ENCODE data around the gene ANKH.

The ANKH gene

DNA sequence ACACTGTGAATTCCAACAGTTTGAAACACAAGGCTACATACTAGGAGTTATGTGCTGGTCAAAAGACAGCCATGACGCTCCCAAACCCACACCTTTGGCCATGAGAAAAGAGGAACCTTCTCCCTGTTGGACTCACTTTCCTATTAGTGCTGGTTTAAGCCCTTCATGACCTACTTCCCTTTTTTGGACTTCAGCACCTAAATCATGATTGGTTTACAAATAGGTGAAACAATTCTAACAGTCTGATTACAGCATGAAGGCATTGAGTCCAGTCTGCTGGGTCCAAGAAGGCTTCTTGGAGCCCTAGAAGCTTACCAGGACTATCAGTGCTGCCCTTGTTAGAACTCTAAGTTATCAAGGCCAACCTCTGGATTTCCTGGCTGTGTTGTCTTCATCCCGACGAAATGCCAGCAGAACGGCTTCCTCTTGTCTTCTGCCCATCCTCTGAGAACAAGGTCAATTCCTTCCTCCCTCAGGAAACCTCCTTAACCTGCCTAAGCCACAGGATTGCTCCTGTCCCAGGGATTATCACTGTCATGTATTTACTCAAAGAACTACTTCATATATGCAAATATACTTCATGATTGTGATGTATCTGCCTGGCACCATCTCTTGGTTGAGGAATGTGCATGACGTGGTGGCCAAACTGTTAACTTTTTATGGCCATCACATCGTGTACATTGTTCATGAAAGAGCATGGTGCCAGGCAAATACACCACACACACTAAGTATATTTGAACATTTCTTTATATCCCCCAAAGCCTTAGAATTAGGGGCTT is 83.6 kb downstream of the ANKH start:
- DNase-seq, result no peak

DNA sequence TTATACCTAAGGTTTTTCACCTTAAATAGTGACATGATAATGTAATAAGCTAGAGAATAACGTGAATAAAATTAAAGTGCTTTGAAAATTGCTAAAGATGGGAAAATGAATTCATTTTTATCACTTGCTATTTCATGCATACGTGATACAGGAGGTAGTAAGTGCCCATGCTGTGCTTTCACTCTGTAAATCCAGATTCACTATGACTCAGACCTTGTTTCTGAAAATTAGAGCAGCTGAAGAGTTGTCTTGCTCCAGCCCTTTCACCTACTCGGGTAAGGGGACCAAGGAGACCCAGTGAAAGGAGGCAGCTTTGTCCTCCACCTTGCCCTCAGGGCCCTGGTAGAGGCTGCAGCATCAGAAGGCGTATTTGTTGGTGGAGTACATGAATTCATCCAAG is 87.9 kb downstream of the ANKH start:
- DNase-seq, result no peak

DNA sequence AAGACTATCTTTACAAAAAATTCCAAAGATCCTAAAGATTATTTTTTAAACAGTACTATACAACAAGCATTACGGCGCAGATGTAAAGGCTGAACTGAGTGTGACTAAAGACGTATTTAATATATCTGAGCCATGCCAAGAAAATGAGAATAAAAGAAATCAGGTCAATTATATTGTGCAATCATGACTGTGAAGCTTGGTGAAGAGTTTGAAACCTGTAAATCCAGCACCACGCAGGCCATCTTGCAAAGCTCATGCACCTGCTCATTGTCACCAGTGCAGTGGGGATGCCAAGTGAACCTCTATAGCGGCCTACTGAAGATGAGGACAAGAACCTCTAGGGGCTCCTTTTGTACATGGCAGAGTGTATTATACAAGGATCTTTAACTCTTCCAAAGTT is 89.0 kb downstream of the ANKH start:
- no peak for DNase-seq

DNA sequence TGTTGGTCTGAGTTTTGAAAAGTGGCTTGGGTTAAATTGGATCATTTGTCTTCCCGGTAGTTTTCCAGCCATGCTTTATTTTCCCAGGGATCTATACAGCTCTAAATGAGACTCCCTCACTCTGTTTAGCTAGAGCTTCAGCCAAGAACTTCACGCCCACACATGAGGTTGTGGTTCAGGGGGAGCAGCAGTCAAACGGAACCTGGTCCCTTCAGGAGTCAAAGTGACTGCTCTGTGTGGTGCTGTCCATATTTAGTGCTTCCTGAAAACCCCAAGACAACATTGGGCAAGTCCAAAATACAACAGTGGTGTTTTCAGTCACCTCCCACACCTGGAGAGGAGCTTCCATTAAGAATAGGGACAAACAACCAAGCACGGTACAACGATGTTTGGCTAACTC is 90.5 kb downstream of the ANKH start:
- DNase-seq, result no peak

DNA sequence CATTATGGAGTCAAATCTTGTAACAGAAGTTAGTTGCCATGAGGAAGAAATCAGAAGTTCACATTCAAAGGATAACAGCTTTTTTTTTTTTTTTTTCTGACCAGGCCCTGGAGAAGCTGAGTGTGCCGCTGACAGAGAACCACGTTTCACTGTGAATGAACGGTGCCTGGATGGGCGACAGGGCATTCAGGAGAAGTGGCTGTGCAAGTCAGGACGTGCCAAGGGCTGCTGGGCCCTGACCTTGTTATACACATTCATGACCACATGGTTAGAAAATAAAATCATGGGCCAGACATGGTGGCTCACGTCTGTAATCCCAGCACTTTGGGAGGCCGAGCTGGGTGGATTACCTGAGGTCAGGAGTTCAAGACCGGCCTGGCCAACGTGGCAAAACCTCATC is 91.6 kb downstream of the ANKH start:
- DNase-seq, result no peak

DNA sequence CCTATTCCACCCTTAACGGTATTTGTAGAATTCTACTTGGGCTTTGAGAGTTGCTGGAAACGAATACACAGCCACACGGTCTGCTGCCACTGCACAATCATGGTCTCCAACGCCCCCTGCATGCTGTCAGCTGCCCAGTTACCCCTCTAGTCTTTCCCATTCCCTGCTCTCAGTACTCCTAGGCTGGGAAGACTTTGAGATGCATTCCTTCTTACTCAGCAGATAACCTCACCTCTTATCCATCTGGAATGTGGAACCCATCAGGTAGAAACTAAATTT is 92.8 kb downstream of the ANKH start:
- DNase-seq, result no peak

DNA sequence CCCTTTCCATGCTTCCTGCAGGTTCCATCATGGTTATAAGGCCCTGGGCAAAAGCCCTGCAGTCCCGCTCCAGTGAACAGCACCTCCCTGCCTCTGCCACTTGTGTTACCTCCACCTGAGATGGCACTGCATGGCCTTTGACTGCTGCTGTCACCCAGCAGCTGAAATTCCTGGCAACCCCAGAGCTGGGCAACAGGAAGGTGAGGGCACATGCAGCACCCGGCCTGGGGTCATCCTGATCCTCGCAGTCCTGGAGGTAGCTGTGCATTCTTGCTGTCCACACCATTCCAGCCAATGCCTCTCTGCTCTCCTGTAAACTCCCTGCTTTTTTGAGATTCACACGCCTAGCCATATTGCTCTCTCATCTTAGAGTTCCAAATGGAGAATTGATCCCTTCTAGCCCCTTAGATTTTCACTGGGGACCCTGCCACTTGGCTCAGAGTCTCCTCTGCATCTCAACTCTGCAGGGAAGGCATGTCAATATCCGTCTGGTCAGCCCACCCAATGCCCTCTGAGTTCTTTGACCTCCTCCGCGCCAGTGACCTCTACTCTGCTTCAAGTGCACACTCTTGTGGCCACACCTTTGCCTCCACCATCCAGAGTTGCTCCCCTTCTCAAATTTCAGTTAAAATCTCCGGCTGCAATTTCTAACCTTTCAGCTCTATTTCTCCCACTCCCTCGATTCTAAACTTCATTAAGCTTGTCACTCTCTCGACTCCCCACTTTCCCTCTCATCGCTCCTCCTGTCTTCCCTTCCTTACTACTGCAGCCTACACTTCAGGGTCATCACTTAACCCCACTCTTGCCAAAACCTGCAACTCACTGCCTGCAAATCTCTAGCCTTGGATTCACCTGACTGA is 93.4 kb downstream of the ANKH start:
- DNase-seq, result no peak

DNA sequence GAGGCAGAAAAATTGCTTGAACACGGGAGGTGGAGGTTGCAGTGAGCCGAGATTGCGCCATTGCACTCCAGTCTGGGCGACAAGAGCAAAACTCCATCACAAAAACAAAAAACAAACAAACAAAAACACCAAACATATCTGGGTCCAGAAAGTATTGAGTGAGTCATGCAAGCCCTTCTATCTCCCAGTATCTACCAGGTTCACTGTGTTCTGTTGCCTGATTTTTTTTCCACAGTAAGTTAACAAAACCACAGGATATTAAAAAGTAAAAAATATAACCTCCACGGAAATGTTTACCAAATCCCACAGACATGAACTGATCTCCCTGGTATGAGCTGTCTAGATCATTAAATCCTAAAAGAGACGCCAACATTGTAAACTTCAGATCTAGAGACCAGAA is 94.4 kb downstream of the ANKH start:
- DNase-seq, result no peak

DNA sequence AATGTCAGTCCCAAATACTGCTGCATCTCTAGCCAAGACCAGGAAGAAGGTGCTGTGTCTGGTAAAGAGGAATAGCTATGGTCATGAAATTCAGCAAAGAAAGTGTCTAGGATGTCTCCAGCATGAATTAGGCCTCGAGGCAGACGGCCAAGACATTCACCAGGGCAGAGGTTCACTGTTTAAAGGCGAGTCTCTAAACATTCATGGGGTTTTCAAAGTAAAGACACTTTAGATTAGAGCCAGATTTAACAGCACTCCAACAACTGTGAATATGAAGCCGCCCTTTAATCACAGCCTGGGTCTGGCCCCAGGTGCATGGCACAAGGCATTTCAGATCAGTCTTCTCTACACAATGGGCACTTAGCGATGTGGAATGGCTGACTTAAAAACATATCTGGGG is 95.0 kb downstream of the ANKH start:
- no peak for DNase-seq

DNA sequence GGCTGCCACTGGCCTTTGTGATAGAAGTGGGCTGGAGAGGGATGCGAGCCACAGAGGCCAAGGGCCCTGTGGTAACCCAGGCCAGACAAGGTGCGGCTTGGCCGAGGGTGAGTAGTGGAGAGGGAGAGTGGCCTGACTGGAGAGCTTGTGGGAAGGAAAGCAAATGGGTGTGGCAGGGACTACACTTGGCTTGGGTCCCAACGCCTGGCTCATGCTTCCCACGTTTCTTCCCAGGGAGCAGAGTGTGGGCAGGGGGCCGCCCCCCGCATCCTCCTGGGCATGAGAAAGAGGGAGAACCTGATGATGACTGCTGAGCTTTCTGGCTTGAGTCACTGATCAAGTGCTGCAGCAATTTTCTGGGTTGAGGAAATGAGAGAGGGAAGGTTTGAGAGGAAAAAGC is 95.7 kb downstream of the ANKH start:
- no peak for DNase-seq

DNA sequence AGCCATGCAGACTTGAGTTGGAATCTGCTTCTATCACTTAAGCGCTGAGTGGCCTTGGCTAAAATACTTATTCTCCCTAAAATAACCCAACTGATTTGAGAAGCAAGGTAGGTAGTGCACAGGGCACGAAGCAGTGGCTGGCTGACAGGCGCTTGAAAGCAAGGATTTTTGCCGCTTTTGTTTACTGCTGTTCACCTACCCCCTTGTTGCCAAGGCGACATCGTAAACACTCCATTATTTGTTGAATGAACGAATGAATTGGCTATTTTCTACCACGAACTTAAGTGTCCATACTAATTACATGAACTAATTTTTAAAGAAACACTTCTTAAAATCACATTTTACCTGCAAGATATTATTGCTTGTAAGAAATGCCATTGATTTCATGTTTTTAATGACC is 98.0 kb downstream of the ANKH start:
- DNase-seq, result no peak

DNA sequence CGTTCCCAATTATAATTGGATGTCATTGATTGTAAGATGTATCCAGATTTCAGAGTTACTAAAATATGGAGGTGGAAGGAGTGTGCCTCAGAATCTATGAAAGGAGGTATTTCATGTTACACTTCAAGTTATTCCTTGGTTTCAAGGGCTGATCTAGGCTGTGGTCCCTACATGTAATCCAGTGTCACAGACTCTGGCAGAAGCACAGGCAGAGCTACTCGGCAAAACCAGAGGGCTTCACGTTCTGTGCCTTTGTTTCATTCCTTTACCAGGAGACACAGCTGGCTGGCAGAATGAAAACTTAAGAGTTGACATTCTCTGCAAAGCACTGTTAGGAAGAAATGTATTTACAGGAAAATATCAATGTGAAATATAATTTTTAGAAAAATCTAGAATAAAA is 99.6 kb downstream of the ANKH start:
- DNase-seq, result no peak

DNA sequence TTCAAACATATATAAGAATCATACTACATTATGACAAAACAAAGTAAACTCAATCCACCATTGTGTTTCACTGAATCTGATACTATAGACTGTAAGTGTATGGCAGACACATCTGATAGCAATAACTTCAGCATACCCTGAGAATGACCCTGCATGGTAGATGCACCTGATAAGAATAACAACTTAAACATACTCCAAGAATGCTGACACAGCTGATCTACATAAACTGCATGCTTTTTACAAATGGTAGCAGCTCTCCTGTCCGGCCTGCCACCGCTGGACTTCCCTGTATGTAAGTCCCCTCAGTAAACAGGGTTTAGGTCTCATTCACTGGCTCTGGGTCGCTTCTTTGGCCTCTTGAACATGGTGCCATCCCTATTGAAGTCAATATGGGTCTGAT is 100.4 kb downstream of the ANKH start:
- no peak for DNase-seq

DNA sequence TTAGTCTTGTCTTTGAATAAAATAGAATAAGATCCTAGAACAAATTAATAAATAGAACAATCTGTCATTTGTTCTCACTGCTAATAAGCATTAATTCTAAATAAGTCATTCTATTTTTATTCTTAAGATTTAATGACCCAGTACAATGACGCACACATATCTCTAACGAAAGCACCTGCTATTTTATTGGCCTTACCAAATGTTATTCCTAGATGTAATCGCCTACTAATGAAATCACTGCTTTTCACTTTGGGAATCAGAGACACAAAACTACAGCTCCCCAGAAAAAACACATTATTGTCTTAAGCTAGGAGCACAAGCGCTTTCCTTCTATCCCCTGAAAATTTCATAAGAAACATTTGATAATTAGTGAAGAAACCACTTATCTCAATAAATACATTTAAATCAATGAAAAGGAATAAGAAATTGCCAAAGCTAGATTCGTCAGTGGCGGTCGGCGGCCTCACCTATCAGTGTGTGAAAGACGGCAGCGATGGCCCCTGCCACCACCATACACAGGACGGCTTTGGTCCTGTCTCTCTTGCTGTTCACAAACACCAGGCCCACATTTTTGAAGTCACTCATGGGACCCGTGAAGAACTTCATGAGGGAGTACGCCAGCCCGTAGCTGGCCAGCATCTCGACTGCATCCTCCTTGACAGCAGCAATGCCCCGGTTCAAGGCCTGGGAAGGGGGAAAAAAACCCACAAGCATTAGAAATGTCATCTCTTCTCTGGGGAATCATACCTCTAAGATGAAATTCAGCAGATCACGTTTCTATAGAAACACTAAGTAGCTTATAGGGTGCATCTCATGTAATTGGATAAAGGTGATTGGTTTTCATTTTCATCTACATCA is 102.8 kb downstream of the ANKH start:
- no peak for DNase-seq

DNA sequence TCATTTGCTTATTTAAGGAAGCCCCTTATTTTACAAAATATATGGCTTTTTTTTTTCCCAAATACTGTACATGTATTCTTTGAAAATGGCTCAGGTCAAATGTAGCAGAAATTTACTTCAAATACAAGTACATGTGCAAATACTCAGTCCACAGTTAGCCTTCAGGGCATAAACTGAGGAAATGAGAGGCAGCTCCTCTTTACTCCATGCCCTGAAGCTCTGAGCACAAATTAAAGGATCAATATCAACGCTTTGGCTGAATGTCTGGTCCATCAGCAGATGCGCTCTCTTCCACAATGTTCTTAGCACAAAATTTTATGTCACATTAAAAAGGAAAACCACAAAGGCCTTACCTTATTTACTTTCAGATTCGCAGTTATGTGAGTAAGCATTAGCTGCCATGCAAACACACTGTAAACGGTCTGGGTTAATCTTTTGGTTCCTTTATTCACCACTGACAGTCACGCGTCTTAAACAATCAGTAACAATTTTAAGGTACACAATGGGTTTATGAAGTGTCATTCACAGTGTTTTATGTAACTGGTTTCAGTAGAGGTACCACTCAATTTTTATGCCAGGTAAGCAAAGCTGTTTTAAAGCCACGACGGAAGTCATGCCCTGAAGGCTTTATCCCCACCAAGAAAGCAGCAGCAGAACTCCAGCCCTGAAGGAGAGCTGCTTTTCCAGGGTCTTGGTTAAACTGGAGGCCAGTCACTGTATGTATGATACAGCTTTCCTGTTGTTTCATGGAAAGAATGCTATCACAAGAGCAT is 103.7 kb downstream of the ANKH start:
- peak; percentile 95 for DNase-seq

DNA sequence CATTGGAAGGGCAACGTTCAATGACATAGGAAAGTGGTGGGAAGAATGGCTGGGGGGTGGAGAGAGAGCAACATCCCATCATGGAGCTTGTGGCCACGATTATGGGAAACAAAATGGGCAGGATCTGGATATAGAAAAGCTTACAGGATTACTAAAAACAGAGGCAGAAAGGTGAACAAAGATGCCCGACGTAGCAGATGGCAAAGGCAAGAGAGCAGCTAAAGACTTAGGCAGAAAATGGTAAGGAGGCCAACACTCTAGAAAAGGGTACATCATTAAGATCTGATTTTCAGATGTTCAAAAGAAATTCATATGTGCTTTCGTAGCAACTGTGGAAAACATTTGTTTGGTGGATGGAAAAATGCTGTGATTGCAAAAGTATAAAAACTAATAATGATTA is 104.5 kb downstream of the ANKH start:
- no peak for DNase-seq

DNA sequence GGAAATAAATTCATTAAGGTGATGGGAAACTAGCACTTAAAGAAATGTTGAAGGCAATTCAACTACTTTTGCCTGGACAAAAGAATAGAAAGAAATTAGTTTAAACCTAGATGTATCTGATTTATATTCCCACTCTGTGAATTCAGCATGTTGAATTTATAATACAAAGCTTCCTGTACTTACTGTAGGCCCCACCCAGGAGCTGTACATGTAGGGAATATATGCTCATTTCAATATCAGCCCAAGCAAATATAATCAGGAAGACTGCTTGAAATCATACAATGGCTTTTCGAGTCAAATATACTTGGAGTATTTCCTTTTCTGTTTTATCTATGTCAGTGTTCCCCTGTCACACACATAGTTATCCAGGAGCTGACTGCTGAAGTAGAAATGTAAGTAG is 105.0 kb downstream of the ANKH start:
- no peak for DNase-seq

DNA sequence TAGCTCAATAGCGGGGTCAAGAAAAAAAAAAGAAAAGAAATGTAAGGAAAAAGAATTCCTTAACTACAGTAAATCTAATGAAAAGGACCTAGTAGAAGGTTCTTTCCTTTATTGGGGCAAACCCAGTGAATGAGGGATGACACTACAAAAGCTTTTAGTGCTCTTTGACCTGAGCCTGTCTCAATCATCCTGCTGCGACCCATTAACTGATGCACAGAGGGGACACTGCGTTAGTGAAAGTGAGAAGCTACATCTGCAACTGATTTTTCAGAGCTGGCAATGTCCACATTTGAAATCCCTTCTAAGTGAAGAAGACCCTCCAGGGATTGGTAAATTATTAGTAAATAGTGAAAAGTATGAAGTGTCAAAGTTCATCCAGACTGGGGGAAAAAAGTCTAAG is 106.0 kb downstream of the ANKH start:
- DNase-seq, result no peak

DNA sequence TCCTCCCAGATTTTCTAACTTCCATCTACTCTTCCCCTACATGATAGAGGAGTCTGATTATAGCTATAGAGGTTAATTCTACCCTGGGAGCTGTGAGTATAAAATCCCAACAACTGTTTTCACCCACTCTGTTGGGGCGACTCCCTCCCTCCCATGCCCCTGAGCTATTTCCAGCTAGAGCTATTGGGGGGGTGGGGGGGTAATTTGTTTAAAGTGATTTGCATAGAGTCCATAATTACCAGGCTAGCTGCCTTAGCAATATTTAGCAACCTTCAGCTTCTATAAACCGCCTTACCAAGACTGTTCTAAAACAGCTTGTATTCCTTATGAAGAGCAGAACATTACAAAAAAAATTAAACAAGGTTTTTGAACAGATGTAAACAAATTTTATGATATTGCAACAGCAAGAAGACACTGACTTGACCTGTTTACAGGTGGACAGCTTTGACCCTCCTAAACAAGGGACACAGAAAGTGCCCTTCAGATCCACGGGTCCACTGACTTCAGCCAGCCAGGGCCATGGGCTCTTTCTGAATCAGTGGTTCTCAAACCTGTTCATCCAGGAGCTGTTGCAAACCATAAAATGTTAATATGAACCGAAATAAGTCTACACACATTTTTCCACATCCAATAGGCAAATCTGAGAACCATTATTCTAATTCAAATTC is 108.9 kb downstream of the ANKH start:
- no peak for DNase-seq

DNA sequence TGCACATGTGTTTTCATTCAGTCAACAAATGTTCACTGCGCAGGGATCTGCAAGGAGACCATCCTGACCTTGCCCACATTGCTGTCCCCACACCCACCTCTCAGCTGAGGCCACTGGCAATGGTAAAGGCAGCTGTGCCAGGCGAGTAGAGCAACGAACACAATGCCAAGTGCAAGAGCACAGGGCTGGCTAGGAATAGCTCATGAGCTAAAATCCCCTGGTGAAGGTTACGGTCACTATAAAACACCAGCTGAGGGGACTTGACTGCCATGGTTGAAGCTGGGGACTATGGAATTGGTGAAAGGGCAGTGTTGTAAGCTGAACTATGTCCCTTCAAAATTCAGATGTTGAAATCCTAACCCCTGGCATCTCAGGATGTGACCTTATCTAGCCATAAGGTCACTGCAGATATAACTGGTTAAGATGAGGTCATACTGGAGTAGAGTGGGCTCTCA is 111.0 kb downstream of the ANKH start:
- no peak for DNase-seq

DNA sequence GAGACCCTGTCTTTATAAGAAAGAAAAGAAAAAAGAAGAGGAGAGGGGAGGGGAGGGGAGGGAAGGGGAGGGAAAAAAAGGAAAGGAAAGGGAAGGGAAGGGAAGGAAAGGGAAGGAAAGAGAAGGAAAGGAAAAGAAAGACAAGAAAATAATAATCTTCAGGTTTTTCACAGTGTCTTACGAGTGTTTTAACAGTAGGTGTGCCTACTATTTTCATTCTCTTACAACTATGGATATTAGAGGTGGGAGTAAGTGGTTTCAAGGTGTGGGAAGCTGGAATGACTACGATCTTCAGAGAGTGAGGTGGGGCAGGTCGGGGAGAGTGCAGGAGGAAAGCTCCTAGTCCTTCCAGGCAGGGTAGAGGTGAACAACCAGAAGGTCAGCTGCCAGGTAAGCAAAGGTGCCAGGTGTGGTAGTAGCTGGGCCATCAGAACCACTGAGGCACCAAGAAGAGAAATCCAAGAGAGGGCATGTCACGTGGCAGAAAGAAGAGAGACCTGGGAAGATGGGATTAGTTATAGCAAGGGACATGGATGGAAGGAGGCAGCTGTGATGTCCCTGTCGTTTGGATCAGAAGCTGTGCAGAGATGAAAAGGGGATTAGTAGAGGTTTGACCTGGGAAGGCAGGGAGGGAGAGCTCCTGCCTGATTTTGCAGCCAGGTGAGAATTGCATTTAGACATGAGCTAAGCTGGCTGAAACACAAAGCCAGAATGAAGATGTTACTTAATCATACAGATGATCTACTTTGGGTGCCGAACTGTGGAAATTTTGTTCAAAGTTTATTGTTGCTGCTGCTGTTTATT is 111.6 kb downstream of the ANKH start:
- DNase-seq, result no peak
